Activated naive CD8-positive, alpha-beta T cell (primary cell): ENCODE measurements around the gene LSM4.

Experiments used
- H3K27ac Mint-ChIP-seq: one replicate; pipeline ENCODE4 v1.8.0; 2021; ENCODE audit warnings: mixed read lengths
- H3K27me3 Mint-ChIP-seq: one replicate; pipeline ENCODE4 v1.8.0; 2021; ENCODE audit warnings: mixed read lengths
- H3K36me3 Mint-ChIP-seq: one replicate; pipeline ENCODE4 v1.8.0; 2021; ENCODE audit warnings: mixed read lengths
- H3K4me1 Mint-ChIP-seq: one replicate; pipeline ENCODE4 v1.8.0; 2021; ENCODE audit warnings: low read depth, mixed read lengths
- H3K4me3 Mint-ChIP-seq: one replicate; pipeline ENCODE4 v1.8.0; 2021; ENCODE audit warnings: mild to moderate bottlenecking, mixed read lengths
- H3K9me3 Mint-ChIP-seq: one replicate; pipeline ENCODE4 v1.8.0; 2021; ENCODE audit warnings: low read depth, mixed read lengths

LSM4 gene

DNA sequence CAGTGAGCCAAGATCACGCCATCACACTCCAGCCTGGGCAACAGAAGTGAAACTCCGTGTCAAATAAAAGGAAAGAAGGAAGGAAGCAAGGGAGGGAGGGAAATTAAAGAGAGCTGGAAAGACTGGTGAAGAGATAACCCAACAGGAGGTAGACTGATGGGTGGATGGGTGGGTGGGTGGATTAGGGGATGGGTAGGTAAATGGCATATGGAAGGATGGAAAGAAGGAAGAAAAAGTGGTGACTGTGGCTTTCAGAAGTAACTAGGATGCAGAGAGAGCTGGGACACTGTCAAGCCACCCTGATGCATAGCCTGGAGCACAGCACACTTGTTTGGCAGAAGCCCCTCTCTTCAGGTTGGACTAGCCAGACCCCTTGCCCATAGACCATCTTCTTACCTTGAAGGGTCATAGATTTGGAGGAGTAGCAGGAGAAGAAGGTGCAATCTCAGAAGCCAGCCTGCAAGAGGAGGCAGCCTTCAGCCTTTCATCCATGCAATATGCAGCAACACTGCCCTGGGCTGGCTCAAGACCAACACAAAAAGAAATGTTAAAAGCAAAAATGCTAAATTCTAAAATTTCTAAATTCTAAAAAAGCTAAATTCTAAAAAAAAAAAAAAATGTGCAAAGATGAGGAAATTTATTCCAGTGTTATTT, 53.7 kb downstream of the LSM4 start:
- no peak overlapping the region for H3K4me3 Mint-ChIP-seq
- no peaks in the 10 kb centered on the region for H3K36me3 Mint-ChIP-seq
- peak overlapping the region; percentile 34 for H3K27ac Mint-ChIP-seq
- no peaks in the 10 kb centered on the region for H3K27me3 Mint-ChIP-seq
- H3K9me3 Mint-ChIP-seq: no peaks in the 10 kb centered on the region
- H3K4me1 Mint-ChIP-seq: peaks cover 4% of the 10 kb centered on the region

DNA sequence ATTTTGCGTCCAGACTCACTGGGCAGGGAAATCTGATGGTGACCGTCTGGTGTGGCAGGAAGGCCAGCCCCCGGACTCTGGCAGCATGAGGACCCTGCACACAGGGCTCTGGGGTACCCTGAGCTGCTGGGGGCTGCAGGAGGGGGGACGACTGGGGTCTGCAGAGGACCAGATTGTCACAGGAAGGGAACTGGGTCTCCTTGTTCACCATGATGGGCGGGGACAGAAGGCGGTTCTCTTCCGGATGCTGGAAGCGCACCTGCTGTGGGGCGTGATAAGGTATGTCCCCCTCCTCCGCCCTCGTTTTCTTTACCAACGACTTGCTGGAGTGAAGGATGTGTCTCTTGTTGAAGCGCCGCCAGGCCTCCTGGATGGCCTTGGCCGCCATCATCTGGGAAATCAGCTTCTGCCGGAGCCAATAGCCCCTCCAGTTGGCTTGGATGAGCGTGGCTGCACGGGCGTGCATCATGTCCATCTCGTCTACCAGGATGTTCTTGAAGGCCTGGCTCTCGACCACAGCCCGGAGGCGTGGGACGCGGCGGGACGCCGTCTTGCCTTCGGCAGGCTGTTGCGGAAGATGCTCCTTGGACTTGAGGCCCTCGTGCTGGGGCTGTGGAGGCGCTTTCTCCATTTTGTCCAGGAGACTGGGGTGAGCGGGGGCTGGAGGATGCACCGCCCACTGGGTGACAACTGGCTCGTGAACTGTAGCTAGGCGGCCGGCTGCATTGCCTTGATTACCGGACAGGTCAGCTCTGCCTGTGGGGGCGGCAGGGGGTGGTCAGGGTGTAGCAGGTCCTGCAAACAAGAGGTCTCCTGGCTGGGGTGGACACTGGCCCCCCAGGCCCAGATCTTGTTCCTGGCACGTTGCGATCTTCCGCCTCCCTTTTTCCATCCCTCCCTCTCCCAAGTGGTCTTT, 55.8 kb downstream of the LSM4 start:
- Mint-ChIP-seq H3K36me3 (no peaks in the 10 kb centered on the region), H3K27ac (no peak overlapping the region), H3K4me1 (peaks cover 4% of the 10 kb centered on the region), H3K27me3 (no peaks in the 10 kb centered on the region), H3K4me3 (no peak overlapping the region), H3K9me3 (no peaks in the 10 kb centered on the region)

DNA sequence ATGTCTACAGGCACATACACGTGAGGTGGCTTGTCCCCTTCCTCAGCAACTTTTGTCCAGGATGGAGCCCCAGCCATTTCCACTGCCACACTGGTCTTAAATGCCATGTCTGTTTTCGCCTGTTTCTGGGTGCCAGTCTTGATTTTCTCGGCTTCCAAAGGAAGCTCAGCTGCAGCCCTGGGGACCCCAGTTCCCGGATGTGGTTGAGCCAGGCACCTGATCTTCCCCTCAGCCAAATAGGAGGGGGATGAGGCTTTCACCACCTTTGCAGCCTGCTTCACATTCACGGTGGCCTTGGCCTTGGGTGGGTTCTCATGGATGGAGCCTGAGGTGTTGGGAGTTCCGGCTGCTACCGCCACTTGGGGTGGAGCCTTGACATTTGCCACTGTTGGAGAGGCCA, 57.3 kb downstream of the LSM4 start:
- Mint-ChIP-seq H3K27me3 (no peaks in the 10 kb centered on the region), H3K27ac (no peak overlapping the region), H3K36me3 (no peaks in the 10 kb centered on the region), H3K9me3 (no peaks in the 10 kb centered on the region), H3K4me1 (peaks cover 1% of the 10 kb centered on the region), H3K4me3 (no peak overlapping the region)

DNA sequence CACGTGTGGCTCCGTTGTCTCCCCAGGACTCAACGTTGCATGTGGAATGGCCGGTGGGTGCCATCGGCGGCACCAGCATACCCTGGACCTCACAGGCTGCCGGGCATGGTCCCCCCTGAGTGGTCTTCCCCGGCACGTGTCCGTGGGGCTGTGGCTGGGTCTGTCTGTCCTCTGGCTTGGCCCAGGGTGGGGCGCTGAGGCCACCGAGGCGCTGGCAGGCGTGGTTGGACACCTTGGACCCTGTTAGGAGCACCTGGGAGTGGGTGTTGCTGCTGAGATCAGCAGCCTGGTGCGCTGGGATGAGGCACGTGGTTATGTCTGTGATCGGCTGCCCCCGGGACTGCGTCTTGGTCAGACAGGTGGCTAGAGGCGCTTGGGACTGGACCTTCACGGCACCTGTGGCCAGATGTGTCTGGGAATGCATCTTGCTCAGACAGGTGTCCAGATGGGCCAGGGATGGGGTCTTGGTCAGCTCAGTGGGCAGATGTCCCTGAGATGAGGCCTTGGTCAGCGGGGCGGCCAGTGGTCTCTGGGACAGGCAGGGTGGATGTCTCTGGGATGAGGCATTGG, 57.8 kb downstream of the LSM4 start:
- H3K27me3 Mint-ChIP-seq: no peaks in the 10 kb centered on the region
- H3K9me3 Mint-ChIP-seq: no peaks in the 10 kb centered on the region
- no peaks in the 10 kb centered on the region for H3K36me3 Mint-ChIP-seq
- H3K4me1 Mint-ChIP-seq: peaks cover 1% of the 10 kb centered on the region
- no peak overlapping the region for H3K27ac Mint-ChIP-seq
- no peak overlapping the region for H3K4me3 Mint-ChIP-seq

DNA sequence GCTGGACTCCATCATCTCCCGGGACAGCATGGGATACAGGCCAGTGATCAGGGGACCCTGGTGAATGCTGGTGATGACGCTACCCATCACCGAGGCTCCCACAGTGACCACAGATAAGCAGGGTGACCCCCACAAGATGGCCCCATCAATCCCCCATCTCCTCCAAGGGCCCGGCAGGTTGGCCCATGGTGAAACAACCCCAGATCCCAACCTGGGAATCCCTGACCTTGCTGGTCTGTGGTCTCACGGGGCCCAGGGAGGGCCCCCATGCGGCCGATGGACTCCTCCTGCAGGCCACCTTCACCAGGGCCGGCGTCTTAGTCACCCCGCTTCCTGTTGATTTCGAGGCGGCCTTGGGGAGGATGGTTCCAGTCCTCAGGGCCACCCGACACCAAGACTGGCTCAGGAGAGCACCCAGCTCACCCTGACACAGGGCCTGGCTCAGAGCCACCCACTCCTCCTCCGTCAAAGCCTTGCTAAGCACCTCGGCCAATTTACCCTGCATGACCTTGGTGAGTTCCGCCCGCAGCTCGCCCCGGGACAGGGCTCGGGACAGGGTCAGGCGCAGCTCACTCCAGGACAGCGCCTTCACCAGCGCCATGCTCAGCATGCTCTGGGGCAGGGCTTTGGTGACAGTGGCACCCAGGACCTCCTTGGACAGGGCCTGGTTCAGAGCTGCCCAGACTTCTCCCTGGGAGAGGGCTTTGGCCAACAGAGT, 58.6 kb downstream of the LSM4 start:
- no peak overlapping the region for H3K27ac Mint-ChIP-seq
- no peak overlapping the region for H3K4me3 Mint-ChIP-seq
- no peaks in the 10 kb centered on the region for H3K27me3 Mint-ChIP-seq
- peaks cover 1% of the 10 kb centered on the region for H3K4me1 Mint-ChIP-seq
- H3K36me3 Mint-ChIP-seq: no peaks in the 10 kb centered on the region
- no peaks in the 10 kb centered on the region for H3K9me3 Mint-ChIP-seq

DNA sequence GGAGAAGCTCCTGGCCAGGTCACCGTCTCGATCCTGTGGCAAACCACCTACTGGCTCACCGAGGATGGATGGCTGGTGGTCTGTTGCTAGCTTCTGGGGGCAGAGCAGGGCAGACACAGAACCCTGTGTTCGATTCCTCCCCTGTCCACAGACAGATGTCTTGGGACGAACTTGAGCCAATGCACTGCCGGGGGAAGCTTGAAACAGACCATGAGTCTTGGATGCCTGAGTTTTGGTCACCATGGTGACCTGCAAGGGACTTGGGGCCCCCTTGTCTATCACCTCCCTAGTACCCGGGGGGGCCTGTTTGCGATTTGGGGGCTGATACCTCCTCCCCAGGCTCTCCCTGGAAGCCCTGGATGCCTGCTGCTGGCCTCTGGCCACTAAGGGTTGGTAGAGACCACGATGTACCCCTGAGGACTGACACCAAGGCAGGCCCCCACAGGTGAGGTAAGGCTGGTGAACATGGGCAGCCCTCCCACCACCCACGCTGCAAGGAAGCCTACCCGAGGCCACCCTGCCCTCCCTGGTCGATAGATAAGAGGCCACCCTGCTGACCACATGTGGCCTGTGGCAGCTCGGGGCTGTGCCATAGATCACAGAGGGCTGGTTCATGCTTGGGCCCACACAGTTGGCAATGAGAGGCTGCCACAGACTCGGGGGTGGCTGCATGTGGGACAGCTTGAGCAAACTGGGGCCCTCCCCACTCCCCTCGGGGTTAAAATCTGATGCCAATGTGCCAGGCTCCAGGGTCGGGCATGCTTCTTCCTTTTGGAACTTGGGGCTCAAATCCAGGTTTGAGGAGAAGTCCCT, 59.3 kb downstream of the LSM4 start:
- Mint-ChIP-seq H3K36me3 (no peaks in the 10 kb centered on the region), H3K4me3 (no peak overlapping the region), H3K27me3 (no peaks in the 10 kb centered on the region), H3K4me1 (no peaks in the 10 kb centered on the region), H3K27ac (no peak overlapping the region), H3K9me3 (no peaks in the 10 kb centered on the region)

DNA sequence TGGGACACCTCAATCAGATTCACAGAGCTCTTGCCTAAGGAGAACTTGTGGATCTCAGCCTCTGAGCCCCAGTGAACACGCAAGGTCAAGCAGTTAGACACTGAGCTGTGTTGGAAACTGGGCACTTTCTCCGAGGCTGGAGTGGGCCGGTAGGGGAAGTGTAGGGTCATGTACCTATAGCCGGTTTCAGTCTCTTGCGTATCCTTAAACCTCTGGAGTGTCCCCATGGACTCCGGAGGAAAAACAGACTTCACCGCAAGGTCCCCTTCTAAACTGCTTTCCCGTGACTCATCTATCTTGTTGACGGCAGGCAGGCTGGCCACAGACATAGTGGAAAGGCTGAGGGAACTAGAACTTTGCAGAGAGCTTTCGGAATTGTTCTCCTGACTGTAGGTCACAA, 60.0 kb downstream of the LSM4 start:
- no peaks in the 10 kb centered on the region for H3K4me1 Mint-ChIP-seq
- no peaks in the 10 kb centered on the region for H3K9me3 Mint-ChIP-seq
- no peaks in the 10 kb centered on the region for H3K36me3 Mint-ChIP-seq
- no peaks in the 10 kb centered on the region for H3K27me3 Mint-ChIP-seq
- no peak overlapping the region for H3K27ac Mint-ChIP-seq
- H3K4me3 Mint-ChIP-seq: no peak overlapping the region

DNA sequence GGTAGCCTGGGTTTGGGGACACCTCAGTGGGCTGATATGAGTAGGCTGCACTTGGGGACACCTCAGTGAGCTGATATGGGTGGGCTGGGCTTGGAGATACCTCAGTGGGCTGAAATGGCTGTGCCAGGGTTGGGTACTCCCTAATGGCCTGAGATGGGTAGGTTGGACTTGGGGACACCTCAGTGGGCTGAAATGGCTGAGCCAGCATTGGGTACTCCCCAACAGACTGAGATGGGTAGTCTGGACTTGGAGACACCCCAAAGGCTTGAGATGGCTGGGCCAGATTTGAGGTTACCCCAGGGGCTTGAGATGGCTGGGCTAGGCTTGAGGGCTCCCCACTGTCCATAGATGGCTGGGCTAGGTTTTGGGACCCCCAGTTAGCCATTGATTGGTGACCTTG, 60.7 kb downstream of the LSM4 start:
- Mint-ChIP-seq H3K9me3 (no peaks in the 10 kb centered on the region), H3K4me1 (no peaks in the 10 kb centered on the region), H3K27ac (no peak overlapping the region), H3K27me3 (no peaks in the 10 kb centered on the region), H3K4me3 (no peak overlapping the region), H3K36me3 (no peaks in the 10 kb centered on the region)

DNA sequence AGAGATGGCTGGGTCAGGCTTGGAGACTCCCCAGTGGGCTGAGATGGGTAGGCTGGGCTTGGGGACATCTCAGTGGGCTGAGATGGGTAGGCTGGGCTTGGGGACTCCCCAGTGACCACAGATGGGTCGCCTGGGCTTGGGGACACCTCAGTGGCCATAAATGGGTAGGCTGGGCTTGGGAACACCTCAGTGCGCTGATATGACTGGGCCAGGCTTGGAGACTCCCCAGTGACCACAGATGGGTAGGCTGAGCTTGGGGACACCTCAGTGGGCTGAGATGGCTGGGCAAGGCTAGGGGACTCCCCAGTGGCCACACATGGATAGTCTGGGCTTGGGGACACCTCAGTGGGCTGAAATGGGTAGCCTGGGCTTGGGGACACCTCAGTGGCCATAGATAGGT, 61.4 kb downstream of the LSM4 start:
- H3K27ac Mint-ChIP-seq: no peak overlapping the region

DNA sequence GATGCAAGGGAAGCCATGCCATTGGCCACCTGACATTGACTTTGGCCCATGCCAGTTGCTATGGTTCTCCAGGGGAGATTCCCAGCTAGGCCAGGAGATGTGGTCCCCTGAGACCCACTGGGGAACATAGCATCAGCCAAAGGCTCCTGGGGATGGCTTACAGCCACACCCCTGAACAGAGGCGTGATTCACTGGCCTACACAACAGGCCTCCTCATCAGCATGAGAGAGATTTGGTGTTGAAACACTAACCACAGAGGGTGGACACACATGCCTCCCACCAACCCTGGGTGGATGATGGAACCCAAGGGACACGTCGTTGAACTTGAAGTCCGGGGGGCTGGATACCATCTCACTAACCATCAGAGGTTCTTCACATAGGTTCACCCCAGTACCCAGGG, 63.0 kb downstream of the LSM4 start:
- H3K9me3 Mint-ChIP-seq: no peaks in the 10 kb centered on the region
- H3K27me3 Mint-ChIP-seq: no peaks in the 10 kb centered on the region
- no peak overlapping the region for H3K27ac Mint-ChIP-seq

More for the DNA sequence above, 61.4 kb downstream of the LSM4 start:
- Mint-ChIP-seq H3K27me3 (no peaks in the 10 kb centered on the region), H3K4me3 (no peak overlapping the region), H3K36me3 (no peaks in the 10 kb centered on the region), H3K9me3 (no peaks in the 10 kb centered on the region), H3K4me1 (no peaks in the 10 kb centered on the region)

DNA sequence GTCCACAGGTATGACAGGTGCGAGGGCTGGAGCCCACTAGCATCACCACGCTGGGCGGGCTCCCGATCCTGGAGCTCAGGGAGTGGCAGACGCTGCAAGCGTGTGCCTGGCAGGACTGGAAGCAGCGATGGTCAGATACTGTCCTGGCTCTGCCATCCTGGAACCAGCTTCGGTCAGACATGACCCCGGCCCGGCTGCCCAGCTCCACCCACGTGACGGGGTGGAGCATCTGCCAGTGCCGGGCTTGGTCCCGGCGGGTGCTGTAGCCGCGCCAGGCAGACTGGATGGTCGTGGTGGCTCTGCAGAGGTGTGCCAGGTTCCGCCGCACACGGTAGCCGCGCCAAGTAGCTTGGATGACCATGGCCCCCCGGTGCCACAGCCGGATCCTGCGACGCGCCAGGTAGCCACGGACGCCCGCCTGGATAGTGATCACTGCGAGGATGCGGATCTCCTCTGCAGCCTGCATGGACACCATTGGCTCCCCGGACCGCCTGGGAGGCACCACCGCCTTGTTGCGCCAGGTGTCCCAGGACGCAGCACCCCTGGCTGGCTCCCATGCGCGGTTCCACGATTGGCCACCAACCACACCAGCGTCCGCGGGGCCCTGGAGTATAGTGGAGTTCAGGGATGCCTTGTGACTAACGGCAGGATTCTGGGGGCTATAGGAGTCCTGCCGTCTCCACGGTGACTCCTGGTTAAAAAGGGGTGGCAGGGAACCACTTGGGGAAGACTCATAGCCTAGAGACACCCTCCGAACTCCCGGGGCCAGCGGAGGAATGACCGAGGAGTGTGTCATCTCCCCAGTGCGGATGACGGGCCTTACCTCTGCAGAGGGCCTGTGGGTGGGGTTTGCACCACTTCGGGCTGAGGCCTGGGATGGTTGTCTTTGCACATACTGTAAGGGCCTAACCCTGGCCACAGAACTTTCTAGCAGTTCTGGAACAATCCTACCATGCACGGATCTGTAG, 65.1 kb downstream of the LSM4 start:
- Mint-ChIP-seq H3K27ac (no peak overlapping the region), H3K4me3 (no peak overlapping the region), H3K36me3 (no peaks in the 10 kb centered on the region), H3K4me1 (peaks cover 2% of the 10 kb centered on the region), H3K9me3 (no peaks in the 10 kb centered on the region), H3K27me3 (peaks cover 6% of the 10 kb centered on the region)

More for the DNA sequence above, 63.0 kb downstream of the LSM4 start:
- Mint-ChIP-seq H3K4me1 (peaks cover 2% of the 10 kb centered on the region), H3K4me3 (no peak overlapping the region), H3K36me3 (no peaks in the 10 kb centered on the region)
